WTC11 (cell line): ENCODE measurements around the gene RAP1GAP.

Experiments used
- ATF2 ChIP-seq: sonication (generic); formaldehyde crosslinking; IDR thresholded peaks from 2 replicates; pipeline ENCODE4 v1.8.1; 2022; ENCODE audit warnings: low read depth, missing genetic modification reagents, borderline replicate concordance
- TF ChIP-seq, protein P1 (sequence below): fragments of 200-600 bp; IDR thresholded peaks from 2 replicates; pipeline ENCODE4 v1.8.0; 2022; ENCODE audit warnings: antibody characterized with exemption

DNA sequence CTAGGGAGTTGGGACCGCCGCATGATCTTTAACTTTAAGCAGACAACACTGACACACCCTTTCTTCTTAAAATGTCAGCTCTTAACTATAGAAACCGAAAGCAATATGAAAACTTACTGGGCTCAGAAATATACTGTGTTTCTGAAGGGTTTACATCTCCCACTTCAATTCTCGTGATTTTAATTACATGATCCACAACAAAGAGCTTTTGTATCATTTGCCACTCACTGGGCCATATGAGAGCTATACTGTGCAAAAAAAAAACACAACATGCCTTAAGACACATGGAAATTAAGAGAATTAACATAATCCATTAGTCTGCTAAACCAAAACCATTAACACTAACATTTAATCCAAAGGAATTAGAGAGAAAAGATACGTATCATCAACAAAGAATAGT lies 35.0 kb upstream of the RAP1GAP start:
- TF ChIP-seq ATF2: no peak
- TF ChIP-seq, protein P1, sequence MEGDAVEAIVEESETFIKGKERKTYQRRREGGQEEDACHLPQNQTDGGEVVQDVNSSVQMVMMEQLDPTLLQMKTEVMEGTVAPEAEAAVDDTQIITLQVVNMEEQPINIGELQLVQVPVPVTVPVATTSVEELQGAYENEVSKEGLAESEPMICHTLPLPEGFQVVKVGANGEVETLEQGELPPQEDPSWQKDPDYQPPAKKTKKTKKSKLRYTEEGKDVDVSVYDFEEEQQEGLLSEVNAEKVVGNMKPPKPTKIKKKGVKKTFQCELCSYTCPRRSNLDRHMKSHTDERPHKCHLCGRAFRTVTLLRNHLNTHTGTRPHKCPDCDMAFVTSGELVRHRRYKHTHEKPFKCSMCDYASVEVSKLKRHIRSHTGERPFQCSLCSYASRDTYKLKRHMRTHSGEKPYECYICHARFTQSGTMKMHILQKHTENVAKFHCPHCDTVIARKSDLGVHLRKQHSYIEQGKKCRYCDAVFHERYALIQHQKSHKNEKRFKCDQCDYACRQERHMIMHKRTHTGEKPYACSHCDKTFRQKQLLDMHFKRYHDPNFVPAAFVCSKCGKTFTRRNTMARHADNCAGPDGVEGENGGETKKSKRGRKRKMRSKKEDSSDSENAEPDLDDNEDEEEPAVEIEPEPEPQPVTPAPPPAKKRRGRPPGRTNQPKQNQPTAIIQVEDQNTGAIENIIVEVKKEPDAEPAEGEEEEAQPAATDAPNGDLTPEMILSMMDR: no peak
